GM12872 (cell line): ENCODE data around the gene RCOR3.
A peak's percentile ranks its signal among the peaks of the same experiment; 100 is the strongest.

Experiments used
- TF ChIP-seq, protein P1 (sequence below): IDR thresholded peaks from 3 replicates; pipeline ENCODE4 v1.5.1; 2011; ENCODE audit warnings: low read depth, mild to moderate bottlenecking, low read length, moderate library complexity; ENCODE audit not compliant: insufficient read depth

The RCOR3 gene

DNA sequence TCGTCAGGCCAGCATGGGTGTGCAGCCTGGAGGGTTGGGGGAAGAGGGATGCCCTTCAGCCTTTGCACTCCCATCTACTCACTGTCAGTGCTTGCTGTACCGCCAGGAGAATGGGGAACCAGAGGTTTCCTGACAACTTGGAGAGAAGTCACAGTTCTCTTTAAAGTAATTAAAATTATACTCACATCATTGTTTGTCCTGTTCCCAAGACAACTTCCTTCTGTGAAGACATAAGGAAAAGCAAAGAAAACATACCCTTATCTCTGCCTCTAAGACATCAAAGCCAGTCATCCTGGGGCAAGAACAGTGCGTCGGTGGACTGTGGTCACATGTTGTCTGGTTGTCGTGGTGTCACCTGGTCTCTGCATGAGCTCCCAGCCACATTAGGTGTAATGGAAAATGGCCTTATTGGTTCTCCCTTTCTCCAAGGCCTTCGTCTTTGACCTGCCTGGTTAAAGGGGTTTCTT is 85.0 kb downstream of the RCOR3 start:
- TF ChIP-seq, protein P1, sequence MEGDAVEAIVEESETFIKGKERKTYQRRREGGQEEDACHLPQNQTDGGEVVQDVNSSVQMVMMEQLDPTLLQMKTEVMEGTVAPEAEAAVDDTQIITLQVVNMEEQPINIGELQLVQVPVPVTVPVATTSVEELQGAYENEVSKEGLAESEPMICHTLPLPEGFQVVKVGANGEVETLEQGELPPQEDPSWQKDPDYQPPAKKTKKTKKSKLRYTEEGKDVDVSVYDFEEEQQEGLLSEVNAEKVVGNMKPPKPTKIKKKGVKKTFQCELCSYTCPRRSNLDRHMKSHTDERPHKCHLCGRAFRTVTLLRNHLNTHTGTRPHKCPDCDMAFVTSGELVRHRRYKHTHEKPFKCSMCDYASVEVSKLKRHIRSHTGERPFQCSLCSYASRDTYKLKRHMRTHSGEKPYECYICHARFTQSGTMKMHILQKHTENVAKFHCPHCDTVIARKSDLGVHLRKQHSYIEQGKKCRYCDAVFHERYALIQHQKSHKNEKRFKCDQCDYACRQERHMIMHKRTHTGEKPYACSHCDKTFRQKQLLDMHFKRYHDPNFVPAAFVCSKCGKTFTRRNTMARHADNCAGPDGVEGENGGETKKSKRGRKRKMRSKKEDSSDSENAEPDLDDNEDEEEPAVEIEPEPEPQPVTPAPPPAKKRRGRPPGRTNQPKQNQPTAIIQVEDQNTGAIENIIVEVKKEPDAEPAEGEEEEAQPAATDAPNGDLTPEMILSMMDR, result no peak

DNA sequence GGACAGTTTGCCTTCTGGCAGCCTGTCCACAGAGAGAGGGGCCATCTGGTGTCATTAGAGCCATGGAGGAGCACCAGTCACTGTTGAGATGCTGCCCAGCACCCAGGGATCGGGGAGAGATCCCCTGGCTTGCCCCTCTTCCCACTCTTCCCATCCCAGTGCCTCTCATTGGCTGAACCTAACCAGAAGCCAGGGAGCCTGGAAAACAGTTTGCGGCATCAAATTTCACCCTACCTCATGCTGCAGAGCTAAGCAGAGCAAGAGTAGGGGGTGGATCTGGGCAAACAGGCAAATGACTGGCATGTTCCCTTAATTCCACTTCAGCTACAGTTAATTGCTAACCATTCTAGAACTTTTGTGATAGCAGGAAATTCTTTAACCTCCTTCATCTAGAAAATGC is 86.6 kb downstream of the RCOR3 start:
- TF ChIP-seq, protein P1, result no peak

DNA sequence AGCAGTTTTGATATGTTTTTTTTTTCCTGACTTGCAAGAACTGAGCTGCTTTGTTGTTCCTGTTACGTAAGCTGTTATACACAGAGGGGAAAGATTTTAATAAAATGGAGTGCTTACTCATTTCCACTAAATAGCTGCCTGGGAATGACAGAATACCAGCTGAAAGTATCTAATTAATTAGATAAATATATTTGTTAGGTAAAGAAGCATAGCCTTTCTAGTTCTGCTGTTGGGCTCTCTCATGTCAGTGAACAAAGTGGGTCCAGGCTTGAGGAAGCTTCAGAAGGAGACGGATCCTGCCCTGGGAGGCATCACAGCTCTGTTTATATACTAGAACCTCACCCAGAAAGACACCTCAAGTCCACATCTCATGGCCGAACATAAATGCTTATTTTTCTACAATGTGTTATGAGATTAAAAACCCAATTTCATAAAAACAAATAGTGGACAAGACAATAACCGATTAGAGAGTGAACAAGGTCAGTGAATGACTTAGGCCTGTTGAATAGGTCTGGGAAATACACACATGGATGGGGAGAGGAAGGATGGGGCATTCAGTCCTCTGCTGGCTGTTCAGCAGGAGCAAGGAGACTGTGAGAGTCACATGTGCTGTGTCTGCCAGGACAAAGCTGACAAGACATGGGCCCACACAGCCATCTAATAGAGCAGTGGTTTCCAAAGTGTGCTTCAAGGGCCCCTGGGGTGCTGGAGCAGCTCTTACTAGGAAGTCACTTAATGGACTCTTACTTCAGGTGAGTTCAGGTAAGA is 88.1 kb downstream of the RCOR3 start:
- TF ChIP-seq, protein P1, result no peak

DNA sequence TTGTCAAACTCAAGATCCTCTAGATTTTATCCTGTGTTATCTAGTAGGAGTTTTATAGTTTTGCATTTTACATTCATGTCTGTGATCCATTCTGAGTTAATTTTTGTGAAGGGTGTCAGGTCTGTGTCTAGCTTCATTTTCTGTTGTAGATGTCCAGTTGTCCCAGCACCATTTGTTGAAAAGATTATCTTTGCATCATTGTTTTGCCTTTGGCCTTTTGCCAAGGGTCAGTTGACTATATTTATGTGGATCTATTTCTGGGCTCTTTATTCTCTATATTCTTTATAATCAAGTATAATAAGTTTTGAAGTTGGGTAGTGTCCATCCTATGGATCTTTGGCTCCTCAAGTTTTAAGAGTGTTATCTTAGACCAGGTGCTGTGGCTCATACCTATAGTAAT is 89.4 kb downstream of the RCOR3 start:
- TF ChIP-seq, protein P1, result no peak

DNA sequence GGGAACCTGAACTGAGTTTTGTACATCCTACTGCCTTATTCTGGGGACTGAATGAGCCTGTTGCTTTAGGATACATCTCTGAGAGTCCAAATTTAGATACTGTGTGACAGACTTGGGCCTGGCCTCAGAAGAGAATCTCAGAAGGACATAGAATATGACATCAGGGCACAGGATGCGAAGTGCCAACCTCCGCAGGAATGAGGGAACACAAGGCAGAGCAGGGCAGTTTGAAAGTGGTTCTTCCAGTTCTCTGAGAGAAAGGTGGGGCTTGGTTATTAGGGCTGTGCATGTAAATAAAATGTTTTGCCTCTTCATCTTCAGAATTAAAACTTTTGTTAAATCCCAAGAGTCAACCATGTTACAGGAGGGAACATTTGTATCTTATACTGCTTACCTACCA is 90.6 kb downstream of the RCOR3 start:
- TF ChIP-seq, protein P1, result no peak

DNA sequence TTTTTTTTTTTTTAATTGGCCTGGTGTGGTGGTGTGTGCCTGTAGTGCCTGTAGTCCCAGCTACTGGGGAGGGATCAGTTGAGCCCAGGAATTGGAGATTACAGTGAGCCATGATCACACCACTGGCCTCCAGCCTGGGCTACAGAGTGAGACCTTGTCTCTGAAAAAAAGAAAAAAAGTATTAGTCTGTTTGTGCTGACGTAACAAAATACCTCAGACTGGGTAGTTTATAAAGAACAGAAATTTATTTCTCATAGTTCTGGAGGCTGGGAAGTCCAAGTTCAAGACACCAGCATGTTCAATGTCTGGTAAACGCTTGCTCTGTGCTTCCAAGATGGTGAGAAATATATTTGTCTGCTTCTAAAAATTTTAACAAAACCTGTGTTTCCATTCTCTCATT is 93.3 kb downstream of the RCOR3 start:
- TF ChIP-seq, protein P1, result no peak

DNA sequence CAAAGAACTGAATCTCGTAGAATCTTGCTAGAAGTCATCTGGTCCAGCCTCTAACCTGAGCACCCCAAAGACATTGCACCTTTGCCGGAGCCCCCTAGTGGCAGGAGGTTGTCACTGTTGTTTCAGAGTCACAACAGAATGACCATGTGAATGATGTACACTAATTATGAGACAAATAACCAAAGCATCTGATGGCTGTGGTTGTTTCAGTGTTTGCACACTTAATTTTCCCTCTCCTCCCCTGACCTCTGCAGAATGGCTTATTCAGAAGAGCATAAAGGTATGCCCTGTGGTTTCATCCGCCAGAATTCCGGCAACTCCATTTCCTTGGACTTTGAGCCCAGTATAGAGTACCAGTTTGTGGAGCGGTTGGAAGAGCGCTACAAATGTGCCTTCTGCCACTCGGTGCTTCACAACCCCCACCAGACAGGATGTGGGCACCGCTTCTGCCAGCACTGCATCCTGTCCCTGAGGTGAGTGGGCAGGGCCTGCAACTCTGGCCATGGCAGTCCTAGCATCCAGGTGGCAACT is 93.9 kb downstream of the RCOR3 start:
- TF ChIP-seq, protein P1, result peak; percentile 93
